ENCODE results near the gene KIF22.
"Not testable (repeated sequence)": the region's sequence is repeated elsewhere in the genome, so short reads cannot be mapped to it uniquely, and the experiment has no call there.

GRCh38 chr16:29748760-29749149 is 41.8 kb upstream of the KIF22 start:
- TF ChIP-seq POLR2A (IDR thresholded peaks at IDR 0.05; ENCODE audit: low read length); GATA1 (IDR thresholded peaks at IDR 0.05; ENCODE audit: low read depth, low read length): not testable (repeated sequence)
